DND-41 (cell line): ENCODE measurements around the gene LRRFIP2.
A peak's percentile ranks its signal among the peaks of the same experiment; 100 is the strongest.
"Not testable (repeated sequence)": the region's sequence is repeated elsewhere in the genome, so short reads cannot be mapped to it uniquely, and the experiment has no call there.

Source experiments
- ATAC-seq: fragments of 200-7000 bp; cut with Tn5 transposase; 3 replicates; pipeline ENCODE4 v1.9.1; 2021; ENCODE audit warnings: low read depth; ENCODE audit not compliant: insufficient read depth
- DNase-seq: peaks from one replicate; pipeline ENCODE4 v3.0.0-alpha.2; 2020
- H2AFZ ChIP-seq: 2 replicates; pipeline ENCODE4 v1.6.0; 2012; ENCODE audit warnings: low read depth, low read length
- H3K27ac ChIP-seq: 2 replicates; pipeline ENCODE4 v1.5.1; 2012; ENCODE audit warnings: low read length, inconsistent platforms
- H3K27me3 ChIP-seq: fragments of 200-600 bp; sonication (generic); 2 replicates; pipeline ENCODE4 v1.6.0; 2012; ENCODE audit warnings: low read length, mild to moderate bottlenecking, inconsistent platforms; ENCODE audit not compliant: insufficient read depth, poor library complexity
- H3K36me3 ChIP-seq: 2 replicates; pipeline ENCODE4 v1.5.1; 2012; ENCODE audit warnings: low read length, inconsistent platforms; ENCODE audit not compliant: insufficient read depth
- H3K4me1 ChIP-seq: 2 replicates; pipeline ENCODE4 v1.5.1; 2012; ENCODE audit warnings: mild to moderate bottlenecking, low read length; ENCODE audit not compliant: insufficient read depth
- H3K4me2 ChIP-seq: 2 replicates; pipeline ENCODE4 v1.6.0; 2012; ENCODE audit warnings: mild to moderate bottlenecking, moderate library complexity, low read length, inconsistent platforms; ENCODE audit not compliant: insufficient read depth
- H3K4me3 ChIP-seq, 2 experiments: fragments of 200-600 bp in 1 of 2; shearing (Covaris generic) in 1 of 2; 2 replicates each; pipeline ENCODE4 v1.5.1; 2012 to 2016; ENCODE audit warnings: inconsistent platforms in 2 of 2, low read length in 2 of 2, mild to moderate bottlenecking in 2 of 2, low read depth in 1 of 2, moderate library complexity in 1 of 2
- H3K79me2 ChIP-seq: 2 replicates; pipeline ENCODE4 v1.6.0; 2012; ENCODE audit warnings: low read length, inconsistent platforms; ENCODE audit not compliant: insufficient read depth
- H3K9ac ChIP-seq: 2 replicates; pipeline ENCODE4 v1.6.0; 2012; ENCODE audit warnings: low read depth, mild to moderate bottlenecking, inconsistent platforms, low read length, moderate library complexity
- H3K9me3 ChIP-seq: 2 replicates; pipeline ENCODE4 v1.5.1; 2012; ENCODE audit warnings: low read length, moderate library complexity, mild to moderate bottlenecking, inconsistent platforms; ENCODE audit not compliant: insufficient read depth, severe bottlenecking
- H4K20me1 ChIP-seq: 2 replicates; pipeline ENCODE4 v1.6.0; 2012; ENCODE audit warnings: low read length; ENCODE audit not compliant: insufficient read depth
- EZH2 ChIP-seq: IDR thresholded peaks from 3 replicates; pipeline ENCODE4 v1.6.1; 2012; ENCODE audit warnings: borderline replicate concordance, low read depth, mild to moderate bottlenecking, moderate library complexity, low read length, inconsistent platforms; ENCODE audit not compliant: severe bottlenecking
- TF ChIP-seq, protein P1 (sequence below): IDR thresholded peaks from 2 replicates; pipeline ENCODE4 v1.5.1; 2012; ENCODE audit warnings: borderline replicate concordance, low read length, moderate library complexity, mild to moderate bottlenecking; ENCODE audit not compliant: poor library complexity, severe bottlenecking; ENCODE audit errors: extremely low read depth

Gene LRRFIP2

DNA sequence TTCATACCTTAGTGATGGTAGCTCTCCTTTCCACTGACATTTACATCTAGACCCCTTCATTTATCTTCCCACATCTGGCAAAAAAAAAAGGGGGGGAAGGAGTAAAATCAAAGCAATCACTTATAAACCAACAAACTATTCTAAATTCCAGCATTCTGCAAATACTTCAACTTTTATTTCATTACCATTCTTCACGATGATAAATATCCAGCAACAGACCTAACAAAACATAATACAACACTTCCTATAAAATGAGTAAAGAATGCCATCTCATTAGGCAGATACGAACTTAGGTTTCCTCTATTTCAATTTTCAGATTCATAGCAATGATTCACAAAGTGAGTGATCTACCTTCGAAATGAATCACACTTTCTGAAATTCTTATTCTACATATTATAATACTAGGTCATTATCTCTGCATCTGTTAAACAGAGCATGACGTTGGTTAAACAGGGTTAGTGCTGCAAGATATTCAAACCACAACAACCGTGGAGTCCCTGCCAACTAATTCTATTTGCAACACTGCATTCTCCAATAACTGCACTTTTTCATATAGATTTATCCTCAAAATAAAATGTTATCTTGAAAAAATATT, at the start of gene LRRFIP2:
Gene LRRFIP2, minus strand, starts transcription at position 51 of the 595 bp plus-strand sequence. CDS start 25,599 bp downstream, outside the sequence.
- peaks cover 72% of the 10 kb centered on the region for H3K79me2 ChIP-seq
- peak within 1 kb of the TSS; percentile 87 for H3K9ac ChIP-seq
- H3K4me3 ChIP-seq = peak within 1 kb of the TSS; percentile 62 to 67
- H2AFZ ChIP-seq = peak within 1 kb of the TSS; percentile 96
- 0 out of 2 replicates have a peak, but pooled peaks cover 3% of the 10 kb centered on the region for H4K20me1 ChIP-seq
- peak within 1 kb of the TSS; percentile 83 for H3K4me2 ChIP-seq
- no peaks in the 10 kb centered on the region for H3K9me3 ChIP-seq
- peak within 1 kb of the TSS; percentile 93 for H3K27ac ChIP-seq
- ATAC-seq (no peak), DNase-seq (no peak)
- peaks cover 19% of the 10 kb centered on the region for H3K36me3 ChIP-seq
- TF ChIP-seq, protein P1, sequence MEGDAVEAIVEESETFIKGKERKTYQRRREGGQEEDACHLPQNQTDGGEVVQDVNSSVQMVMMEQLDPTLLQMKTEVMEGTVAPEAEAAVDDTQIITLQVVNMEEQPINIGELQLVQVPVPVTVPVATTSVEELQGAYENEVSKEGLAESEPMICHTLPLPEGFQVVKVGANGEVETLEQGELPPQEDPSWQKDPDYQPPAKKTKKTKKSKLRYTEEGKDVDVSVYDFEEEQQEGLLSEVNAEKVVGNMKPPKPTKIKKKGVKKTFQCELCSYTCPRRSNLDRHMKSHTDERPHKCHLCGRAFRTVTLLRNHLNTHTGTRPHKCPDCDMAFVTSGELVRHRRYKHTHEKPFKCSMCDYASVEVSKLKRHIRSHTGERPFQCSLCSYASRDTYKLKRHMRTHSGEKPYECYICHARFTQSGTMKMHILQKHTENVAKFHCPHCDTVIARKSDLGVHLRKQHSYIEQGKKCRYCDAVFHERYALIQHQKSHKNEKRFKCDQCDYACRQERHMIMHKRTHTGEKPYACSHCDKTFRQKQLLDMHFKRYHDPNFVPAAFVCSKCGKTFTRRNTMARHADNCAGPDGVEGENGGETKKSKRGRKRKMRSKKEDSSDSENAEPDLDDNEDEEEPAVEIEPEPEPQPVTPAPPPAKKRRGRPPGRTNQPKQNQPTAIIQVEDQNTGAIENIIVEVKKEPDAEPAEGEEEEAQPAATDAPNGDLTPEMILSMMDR = no peak
- TF ChIP-seq EZH2 = no peak
- H3K27me3 ChIP-seq = no peaks in the 10 kb centered on the region
- peaks cover 35% of the 10 kb centered on the region for H3K4me1 ChIP-seq

DNA sequence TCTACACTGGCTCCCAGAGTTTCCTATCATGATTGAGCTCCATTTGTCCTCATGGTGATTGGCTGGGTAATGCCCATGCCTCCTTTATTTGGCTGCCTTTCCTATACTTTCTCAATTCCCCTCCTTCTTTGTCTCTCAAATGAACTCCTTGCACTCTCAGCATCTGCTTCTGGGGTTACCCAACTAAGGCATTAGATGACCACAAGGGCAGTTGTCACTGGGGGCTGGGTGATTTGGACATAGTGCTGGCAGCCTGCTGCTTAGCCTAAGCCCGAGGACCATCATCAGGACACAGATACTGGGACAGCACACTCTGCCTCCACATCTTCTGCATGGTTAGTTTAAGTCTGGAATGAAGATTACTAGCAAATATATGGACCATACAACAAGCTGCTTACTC, 49.2 kb upstream of the LRRFIP2 start:
- no peaks in the 10 kb centered on the region for H3K79me2 ChIP-seq
- H3K4me1 ChIP-seq = peaks cover 22% of the 10 kb centered on the region
- no peak overlapping the region for H3K4me3 ChIP-seq
- H3K9me3 ChIP-seq = no peaks in the 10 kb centered on the region
- no peak for TF ChIP-seq EZH2
- TF ChIP-seq, protein P1 = no peak
- H3K27ac ChIP-seq = no peak overlapping the region
- H3K4me2 ChIP-seq = no peak overlapping the region
- DNase-seq (no peak), ATAC-seq (no peak)
- no peak overlapping the region for H3K9ac ChIP-seq
- H3K27me3 ChIP-seq = no peaks in the 10 kb centered on the region
- no peak overlapping the region for H2AFZ ChIP-seq
- no peaks in the 10 kb centered on the region for H4K20me1 ChIP-seq
- no peaks in the 10 kb centered on the region for H3K36me3 ChIP-seq

DNA sequence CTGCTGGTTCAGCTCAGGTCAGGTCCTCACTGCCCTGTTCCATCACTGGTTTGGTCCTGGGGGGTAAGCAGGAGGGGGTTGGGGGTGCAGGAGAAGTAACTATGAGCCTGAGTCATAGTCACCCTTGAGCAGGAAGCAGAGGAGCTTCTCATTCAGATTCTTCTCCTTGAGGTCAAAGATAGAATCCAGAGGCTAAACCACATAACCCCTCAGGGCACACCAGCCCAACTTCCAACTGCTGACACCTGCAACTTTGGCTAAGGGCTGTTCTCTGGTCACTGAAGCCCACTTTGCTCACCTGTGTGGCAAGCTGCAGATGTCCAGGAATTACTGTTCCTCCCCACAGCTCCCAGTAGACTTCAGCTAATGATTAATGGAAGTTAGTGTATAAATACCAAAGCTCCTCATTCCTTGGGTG, 48.8 kb upstream of the LRRFIP2 start:
- ATAC-seq = peak; percentile 80
- TF ChIP-seq EZH2 = no peak
- TF ChIP-seq, protein P1 = no peak
- no peak overlapping the region for H2AFZ ChIP-seq
- no peak overlapping the region for H3K4me3 ChIP-seq
- peaks cover 22% of the 10 kb centered on the region for H3K4me1 ChIP-seq
- H3K27ac ChIP-seq = no peak overlapping the region
- no peaks in the 10 kb centered on the region for H3K79me2 ChIP-seq
- H3K36me3 ChIP-seq = no peaks in the 10 kb centered on the region
- no peaks in the 10 kb centered on the region for H3K27me3 ChIP-seq
- H3K9me3 ChIP-seq = no peaks in the 10 kb centered on the region
- H3K9ac ChIP-seq = no peak overlapping the region
- no peak overlapping the region for H3K4me2 ChIP-seq
- no peaks in the 10 kb centered on the region for H4K20me1 ChIP-seq
- DNase-seq = peak; percentile 64

DNA sequence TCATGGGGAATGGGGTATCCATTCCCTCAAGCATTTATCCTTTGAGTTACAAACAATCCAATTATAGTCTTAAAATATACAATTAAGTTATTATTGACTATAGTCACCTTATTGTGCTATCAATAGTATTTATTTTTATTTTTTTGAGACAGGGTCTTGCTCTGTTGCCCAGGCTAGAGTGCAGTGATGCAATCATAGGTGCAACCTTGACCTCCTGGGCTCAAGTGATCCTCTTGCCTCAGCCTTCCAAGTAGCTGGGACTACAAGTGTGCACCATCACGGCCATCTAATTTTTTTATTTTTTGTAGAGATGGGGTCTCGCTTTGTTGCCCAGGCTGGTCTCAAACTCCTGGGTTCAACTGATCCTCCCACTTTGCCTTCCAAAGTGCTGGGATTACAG, 48.2 kb upstream of the LRRFIP2 start:
- not testable (repeated sequence) for ATAC-seq, DNase-seq, H3K9me3 ChIP-seq, H3K79me2 ChIP-seq, H3K9ac ChIP-seq, H3K27ac ChIP-seq, H4K20me1 ChIP-seq, H3K4me3 ChIP-seq, H3K36me3 ChIP-seq, H3K4me2 ChIP-seq, H2AFZ ChIP-seq, H3K27me3 ChIP-seq
- peaks cover 22% of the 10 kb centered on the region for H3K4me1 ChIP-seq
